ENCODE measurements around the gene TRIM4.
"Not testable (repeated sequence)": the region's sequence is repeated elsewhere in the genome, so short reads cannot be mapped to it uniquely, and the experiment has no call there.

TRIM4 gene, protein sequence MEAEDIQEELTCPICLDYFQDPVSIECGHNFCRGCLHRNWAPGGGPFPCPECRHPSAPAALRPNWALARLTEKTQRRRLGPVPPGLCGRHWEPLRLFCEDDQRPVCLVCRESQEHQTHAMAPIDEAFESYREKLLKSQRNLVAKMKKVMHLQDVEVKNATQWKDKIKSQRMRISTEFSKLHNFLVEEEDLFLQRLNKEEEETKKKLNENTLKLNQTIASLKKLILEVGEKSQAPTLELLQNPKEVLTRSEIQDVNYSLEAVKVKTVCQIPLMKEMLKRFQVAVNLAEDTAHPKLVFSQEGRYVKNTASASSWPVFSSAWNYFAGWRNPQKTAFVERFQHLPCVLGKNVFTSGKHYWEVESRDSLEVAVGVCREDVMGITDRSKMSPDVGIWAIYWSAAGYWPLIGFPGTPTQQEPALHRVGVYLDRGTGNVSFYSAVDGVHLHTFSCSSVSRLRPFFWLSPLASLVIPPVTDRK

DNA sequence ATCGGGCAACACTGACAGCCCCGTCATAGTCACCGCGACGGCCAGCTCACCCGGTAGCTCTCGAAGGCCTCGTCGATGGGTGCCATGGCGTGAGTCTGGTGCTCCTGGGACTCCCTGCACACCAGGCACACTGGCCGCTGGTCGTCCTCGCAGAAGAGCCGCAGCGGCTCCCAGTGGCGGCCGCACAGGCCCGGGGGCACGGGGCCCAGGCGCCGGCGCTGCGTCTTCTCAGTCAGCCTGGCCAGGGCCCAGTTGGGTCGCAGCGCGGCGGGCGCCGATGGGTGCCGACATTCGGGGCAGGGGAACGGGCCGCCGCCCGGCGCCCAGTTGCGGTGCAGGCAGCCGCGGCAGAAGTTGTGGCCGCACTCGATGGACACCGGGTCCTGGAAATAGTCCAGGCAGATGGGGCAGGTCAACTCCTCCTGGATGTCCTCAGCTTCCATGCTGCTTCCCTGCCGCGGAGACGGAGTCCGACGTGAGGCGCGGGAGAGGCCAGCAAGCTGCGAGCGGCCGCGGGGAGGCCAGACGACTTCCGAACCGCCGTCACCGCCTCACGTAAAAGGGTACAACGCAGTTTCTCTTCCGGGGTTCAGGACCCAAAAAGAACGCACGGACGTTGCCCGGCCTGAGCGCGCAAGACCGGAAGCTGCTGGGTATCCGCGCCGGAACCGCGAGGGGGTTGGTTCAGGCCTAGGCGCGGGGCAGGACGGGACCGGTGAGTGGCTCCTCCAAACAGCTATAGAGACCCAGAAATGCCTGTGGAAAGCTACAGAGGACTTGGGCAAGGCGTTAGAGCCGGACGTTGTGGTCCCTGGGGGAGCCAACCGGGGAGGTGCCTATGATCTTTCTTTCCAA lies at the start of gene TRIM4:
Gene TRIM4 (minus strand): TSS at position 572 of the 855 bp plus-strand sequence. CDS start 129 bp downstream, at position 443.
- H3K9me3 ChIP-seq (replicated peaks in 1 of 11), result peaks cover 0 to 20% (median 12%) of the 10 kb centered on the region in 11 experiments; a peak in 10 of 22 replicates
- peaks cover 30 to 51% (median 40%) of the 10 kb centered on the region in 11 experiments; a peak in 21 of 22 replicates for H3K36me3 ChIP-seq
- no peaks in the 10 kb centered on the region for H3K27me3 ChIP-seq
- peaks cover 36 to 49% (median 46%) of the 10 kb centered on the region in 11 experiments for H4K20me1 ChIP-seq
- no peak for TF ChIP-seq Cebpa-rat (IDR thresholded peaks at IDR 0.05)
- H3K27ac ChIP-seq, result peak within 1 kb of the TSS; percentile 86 to 98 (median 93)
- peak within 1 kb of the TSS; percentile 89 to 98 (median 94) for H3K9ac ChIP-seq
- H3K4me1 ChIP-seq, result peaks cover 27 to 46% (median 43%) of the 10 kb centered on the region in 10 experiments
- peak within 1 kb of the TSS; percentile 79 to 99 (median 92) for H3K4me3 ChIP-seq
- H3K4me2 ChIP-seq, result peak within 1 kb of the TSS; percentile 86 to 99 (median 93)

DNA sequence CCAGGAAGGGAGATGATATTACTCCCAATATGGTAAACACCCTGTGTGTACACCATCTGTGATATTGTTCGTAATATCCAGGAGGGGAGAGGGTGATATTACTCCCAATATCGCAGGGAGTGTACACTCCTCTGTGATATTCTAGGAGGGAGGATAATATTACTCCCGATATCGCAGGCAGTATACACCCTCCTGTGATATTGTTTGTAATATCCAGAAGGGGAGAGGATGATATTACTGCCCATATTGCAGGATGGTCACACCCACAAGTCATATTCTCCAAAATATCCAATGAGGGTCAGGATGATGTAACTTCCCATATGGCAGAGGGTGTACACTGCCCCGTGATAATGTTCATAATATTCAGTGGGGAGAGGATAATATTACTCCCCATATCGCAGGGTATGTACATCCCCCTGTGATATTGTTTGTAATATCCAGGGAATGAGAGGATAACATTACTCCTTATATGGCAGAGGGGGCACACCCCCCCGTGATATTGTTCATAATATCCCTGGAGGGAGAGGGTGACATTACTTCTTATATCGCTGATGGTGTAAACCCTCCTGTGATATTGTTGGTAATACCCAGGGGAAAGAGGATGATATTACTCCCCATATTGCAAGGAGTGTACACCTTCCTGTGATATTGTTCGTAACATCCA lies 39.4 kb upstream of the TRIM4 start:
- H4K20me1 ChIP-seq, result no peaks in the 10 kb centered on the region
- peaks cover 0 to 14% (median 0%) of the 10 kb centered on the region in 11 experiments; a peak in 6 of 22 replicates for H3K9me3 ChIP-seq (replicated peaks in 1 of 11)
- H3K4me1 ChIP-seq, result peaks cover 0 to 4% (median under 1%) of the 10 kb centered on the region in 10 experiments; a peak in 7 of 20 replicates
- no peaks in the 10 kb centered on the region for H3K36me3 ChIP-seq
- no peak overlapping the region for H3K4me2 ChIP-seq
- no peak overlapping the region for H3K9ac ChIP-seq
- TF ChIP-seq Cebpa-rat (IDR thresholded peaks at IDR 0.05), result no peak
- H3K27ac ChIP-seq, result no peak overlapping the region
- no peaks in the 10 kb centered on the region for H3K27me3 ChIP-seq
- no peak overlapping the region for H3K4me3 ChIP-seq

DNA sequence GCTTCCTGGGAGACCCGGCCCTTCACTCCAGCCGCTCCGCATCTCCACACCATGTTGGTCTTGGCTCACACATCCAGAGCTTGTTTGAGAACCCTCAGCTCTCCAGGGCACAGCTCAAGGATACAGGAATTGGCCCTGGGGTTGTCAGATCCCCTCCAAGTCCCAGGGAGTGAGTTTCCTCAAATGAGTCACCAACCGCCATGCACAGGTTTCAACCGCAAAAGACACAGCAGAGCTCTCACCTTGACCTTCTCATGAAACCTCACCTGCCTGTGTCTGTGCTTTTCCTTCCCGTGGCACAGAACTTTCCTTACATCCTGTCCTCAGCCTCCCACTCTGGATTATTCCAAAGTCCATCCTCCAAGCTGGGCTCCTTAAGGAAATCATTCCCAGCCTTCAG lies 35.9 kb upstream of the TRIM4 start:
- no peak overlapping the region for H3K9ac ChIP-seq
- no peaks in the 10 kb centered on the region for H3K27me3 ChIP-seq
- no peak overlapping the region for H3K4me2 ChIP-seq
- TF ChIP-seq Cebpa-rat (IDR thresholded peaks at IDR 0.05), result no peak
- H4K20me1 ChIP-seq, result no peaks in the 10 kb centered on the region
- H3K4me1 ChIP-seq, result peaks cover 0 to 9% (median 3%) of the 10 kb centered on the region in 10 experiments; a peak in 7 of 20 replicates
- H3K36me3 ChIP-seq, result no peaks in the 10 kb centered on the region
- H3K4me3 ChIP-seq, result no peak overlapping the region
- H3K9me3 ChIP-seq (replicated peaks in 1 of 11), result peaks cover 17 to 31% (median 19%) of the 10 kb centered on the region in 11 experiments
- no peak overlapping the region for H3K27ac ChIP-seq

DNA sequence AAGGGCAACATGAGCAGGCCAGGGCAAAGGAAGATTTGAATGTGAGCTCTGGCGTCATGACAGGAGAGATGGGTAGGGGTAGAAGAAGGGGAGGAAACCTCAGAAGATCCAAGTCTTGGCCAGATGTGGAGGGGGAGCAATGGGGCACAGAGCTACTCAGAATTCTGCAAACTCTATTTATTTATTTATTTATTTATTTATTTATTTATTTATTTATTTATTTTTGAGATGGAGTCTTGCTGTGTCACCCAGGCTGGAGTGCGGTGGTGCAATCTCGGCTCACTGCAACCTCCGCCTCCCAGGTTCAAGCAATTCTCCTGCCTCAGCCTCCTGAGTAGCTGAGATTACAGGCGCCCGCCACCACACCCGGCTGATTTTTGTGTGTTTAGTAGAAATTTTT lies 35.3 kb upstream of the TRIM4 start:
- H3K36me3 ChIP-seq, H3K4me2 ChIP-seq, H3K9ac ChIP-seq, H3K27ac ChIP-seq, H3K4me3 ChIP-seq, H4K20me1 ChIP-seq, H3K27me3 ChIP-seq, H3K4me1 ChIP-seq: not testable (repeated sequence)
- peaks cover 20 to 37% (median 24%) of the 10 kb centered on the region in 11 experiments for H3K9me3 ChIP-seq (replicated peaks in 1 of 11)

DNA sequence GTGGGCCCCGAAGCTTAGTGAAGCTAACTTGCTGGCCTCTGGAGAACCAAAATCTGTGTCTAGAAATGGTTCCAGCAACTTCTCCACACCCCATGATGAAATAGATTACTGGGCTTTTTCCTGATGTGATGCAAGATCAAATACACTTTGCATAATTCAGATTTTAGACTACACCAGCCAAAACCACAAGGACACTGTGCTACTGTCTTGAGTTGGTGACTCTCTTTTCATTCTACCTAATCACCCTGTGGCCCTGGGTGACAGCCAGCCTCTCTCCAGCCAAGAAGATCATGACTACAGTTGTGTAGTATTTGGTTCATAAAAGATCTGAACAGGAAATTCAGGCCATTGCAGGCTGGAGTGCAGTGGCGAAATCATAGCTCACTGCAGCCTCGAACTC lies 34.3 kb upstream of the TRIM4 start:
- peak in 3 of 11 experiments; percentile 10 to 38 (median 10); a peak in 1 of 22 replicates for TF ChIP-seq Cebpa-rat (IDR thresholded peaks at IDR 0.05)
- H3K4me2 ChIP-seq, result peak overlapping the region in 5 of 11 experiments; percentile 0 to 28 (median 20); a peak in 8 of 22 replicates
- no peaks in the 10 kb centered on the region for H3K36me3 ChIP-seq
- peaks cover 20 to 35% (median 29%) of the 10 kb centered on the region in 11 experiments for H3K9me3 ChIP-seq (replicated peaks in 1 of 11)
- peak overlapping the region in 1 of 11 experiments; percentile 44; a peak in 2 of 22 replicates for H3K27ac ChIP-seq
- H3K9ac ChIP-seq, result no peak overlapping the region
- no peak overlapping the region for H3K4me3 ChIP-seq
- H4K20me1 ChIP-seq, result no peaks in the 10 kb centered on the region
- H3K4me1 ChIP-seq, result peaks cover 0 to 9% (median 3%) of the 10 kb centered on the region in 10 experiments; a peak in 7 of 20 replicates
- H3K27me3 ChIP-seq, result no peaks in the 10 kb centered on the region

DNA sequence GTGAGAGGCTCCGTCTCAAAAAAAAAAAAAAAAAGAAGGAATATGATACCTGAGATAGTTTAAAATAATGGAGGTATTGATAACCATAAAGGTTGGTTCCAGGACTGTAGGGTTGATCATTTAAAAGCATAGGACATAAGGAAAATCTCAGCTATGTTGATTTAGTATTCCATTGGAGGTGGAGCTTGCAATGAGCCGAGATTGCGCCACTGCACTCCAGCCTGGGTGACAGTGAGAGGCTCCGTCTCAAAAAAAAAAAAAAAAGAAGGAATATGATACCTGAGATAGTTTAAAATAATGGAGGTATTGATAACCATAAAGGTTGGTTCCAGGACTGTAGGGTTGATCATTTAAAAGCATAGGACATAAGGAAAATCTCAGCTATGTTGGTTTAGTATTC lies 33.3 kb upstream of the TRIM4 start:
- H3K4me2 ChIP-seq, H3K27me3 ChIP-seq, H3K4me1 ChIP-seq, H3K27ac ChIP-seq, H3K36me3 ChIP-seq, H3K9ac ChIP-seq, H4K20me1 ChIP-seq, H3K4me3 ChIP-seq: not testable (repeated sequence)
- H3K9me3 ChIP-seq (replicated peaks in 1 of 11), result peaks cover 20 to 30% (median 26%) of the 10 kb centered on the region in 11 experiments

DNA sequence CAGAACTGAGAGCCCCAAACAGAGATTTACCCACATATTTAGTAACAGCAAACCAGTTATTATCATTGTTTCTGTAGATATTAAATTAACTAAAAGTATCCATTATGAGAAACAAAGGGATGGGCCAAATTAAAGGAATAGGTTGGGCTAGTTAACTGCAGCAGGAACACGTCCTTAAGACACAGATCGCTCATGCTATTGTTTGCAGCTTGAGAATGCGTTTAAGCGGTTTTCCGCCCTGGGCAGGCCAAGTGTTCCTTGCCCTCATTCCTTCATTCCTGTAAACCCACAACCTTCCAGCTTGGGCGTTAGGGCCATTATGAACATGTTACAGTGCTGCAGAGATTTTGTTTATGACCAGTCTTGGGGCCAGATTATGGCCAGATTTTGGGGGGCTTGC lies 31.5 kb upstream of the TRIM4 start:
- H4K20me1 ChIP-seq, H3K4me2 ChIP-seq: not testable (repeated sequence)
- H3K9me3 ChIP-seq (replicated peaks in 1 of 11), result peaks cover 20 to 29% (median 26%) of the 10 kb centered on the region in 11 experiments

DNA sequence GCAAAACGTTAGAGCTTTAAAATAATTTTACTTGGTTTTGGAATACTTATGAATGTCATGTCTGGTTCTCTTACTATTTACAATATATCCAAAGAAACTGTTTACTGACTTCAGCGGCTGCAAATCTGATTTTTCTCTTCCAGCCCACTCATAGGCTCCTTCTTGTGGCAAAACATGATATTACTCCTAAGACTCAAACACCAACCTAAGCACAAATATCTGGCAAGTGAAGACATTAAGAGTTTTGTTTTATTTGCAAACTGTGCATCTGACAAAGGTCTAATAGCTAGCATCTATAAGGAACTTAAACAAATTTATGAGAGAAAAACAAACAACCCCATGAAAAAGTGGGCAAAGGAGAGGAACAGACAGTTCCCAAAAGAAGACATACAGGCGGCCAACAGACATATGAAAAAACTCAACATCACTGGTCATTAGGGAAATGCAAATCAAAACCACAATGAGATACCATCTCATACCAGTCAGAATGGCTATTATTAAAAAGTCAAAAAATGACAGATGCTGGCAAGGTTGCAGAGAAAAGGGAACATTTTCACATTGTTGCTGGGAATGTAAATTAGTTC lies 30.4 kb upstream of the TRIM4 start:
- Histone ChIP-seq H3K36me3 (no peaks in the 10 kb centered on the region), H4K20me1 (no peaks in the 10 kb centered on the region), H3K4me3 (no peak overlapping the region), H3K4me1 (peaks cover 0 to 13% (median 4%) of the 10 kb centered on the region in 10 experiments; a peak in 9 of 20 replicates), H3K27me3 (no peaks in the 10 kb centered on the region), H3K9ac (no peak overlapping the region), H3K9me3 (replicated peaks in 1 of 11) (peaks cover 20 to 29% (median 26%) of the 10 kb centered on the region in 11 experiments), H3K27ac (no peak overlapping the region), H3K4me2 (no peak overlapping the region)
- TF ChIP-seq Cebpa-rat (IDR thresholded peaks at IDR 0.05), result no peak

More for the DNA sequence above, 31.5 kb upstream of the TRIM4 start:
- H3K4me1 ChIP-seq, result peaks cover 0 to 13% (median 3%) of the 10 kb centered on the region in 10 experiments; a peak in 7 of 20 replicates
- H3K27ac ChIP-seq, H3K9ac ChIP-seq, H3K36me3 ChIP-seq, H3K4me3 ChIP-seq, H3K27me3 ChIP-seq: not testable (repeated sequence)

All from BLaER1 treated with 17β-estradiol and CSF1 and Interleukin-3, amounts not matched to agents 10 nM and 100 nM (cell line).